Measurements from ENCODE around the gene SYT9.

The SYT9 gene

DNA sequence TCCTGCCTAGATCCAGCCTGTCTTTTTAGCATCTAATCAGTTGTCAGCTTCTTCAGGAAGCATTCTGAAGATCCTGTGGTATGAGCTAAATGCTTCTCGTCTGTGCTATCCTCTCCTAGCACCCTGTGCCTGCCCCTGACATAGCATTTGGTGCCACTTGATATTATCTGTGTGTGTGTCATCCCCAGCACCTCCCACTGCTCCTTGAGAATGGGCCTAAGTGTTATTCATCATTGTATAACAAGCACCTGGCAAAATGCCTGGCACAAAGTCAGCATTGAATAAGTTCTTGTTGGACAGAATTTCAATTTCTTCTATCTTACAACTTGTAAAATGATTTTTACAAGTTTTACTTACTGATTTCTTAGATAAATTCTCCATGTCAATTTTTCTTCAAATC lies 205.5 kb downstream of the SYT9 start:
- Histone ChIP-seq H3K9me3 (ENCODE audit: control insufficient read depth, insufficient read depth, low read depth, low read length) (no peaks in the 10 kb centered on the region), H3K36me3 (ENCODE audit: control insufficient read depth in 2 of 2, insufficient read depth in 1 of 2, low read length in 2 of 2) (peaks cover 0 to 18% of the 10 kb centered on the region in 2 experiments; a peak in 1 of 3 replicates), H3K4me3 (ENCODE audit: low read depth, low read length) (no peak overlapping the region), H3K4me1 (ENCODE audit: control insufficient read depth, insufficient read depth, low read length) (no peaks in the 10 kb centered on the region), H3K27ac (ENCODE audit: extremely low read depth, low read depth, low read length) (no peak overlapping the region)
- CTCF ChIA-PET = interaction anchor here (1.0 kb wide), 1 partner anchor 359 kb away, joined by 3 read pairs; no protein-coding TSS in a partner anchor
- POLR2A ChIA-PET = no interaction called here
- TF ChIP-seq ZNF426 (tag by site-specific recombination; IDR thresholded peaks at IDR 0.05) = no peak

DNA sequence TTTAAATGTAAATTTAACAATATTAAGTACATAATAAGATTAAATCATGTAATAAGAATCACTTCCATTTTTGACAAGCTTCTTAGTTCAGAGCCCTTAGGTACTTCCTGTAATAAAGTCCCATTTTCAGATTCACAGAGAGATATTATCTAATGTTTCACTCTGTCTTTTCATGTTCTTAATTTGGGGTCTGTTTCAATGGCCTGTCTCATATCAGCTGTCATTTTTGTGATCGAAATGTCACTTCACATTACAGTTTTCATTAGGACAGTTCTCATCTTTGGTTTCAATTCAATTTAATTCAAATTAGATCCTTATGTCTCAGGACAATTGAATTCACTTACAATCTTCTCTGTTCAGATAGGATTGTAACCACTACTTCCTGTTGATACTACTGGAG lies 211.0 kb downstream of the SYT9 start:
- Histone ChIP-seq H3K9me3 (ENCODE audit: control insufficient read depth, insufficient read depth, low read depth, low read length) (no peaks in the 10 kb centered on the region), H3K27ac (ENCODE audit: extremely low read depth, low read depth, low read length) (no peak overlapping the region), H3K4me1 (ENCODE audit: control insufficient read depth, insufficient read depth, low read length) (no peaks in the 10 kb centered on the region), H3K4me3 (ENCODE audit: low read depth, low read length) (no peak overlapping the region), H3K36me3 (ENCODE audit: control insufficient read depth in 2 of 2, insufficient read depth in 1 of 2, low read length in 2 of 2) (peaks cover 0 to 21% of the 10 kb centered on the region in 2 experiments; a peak in 1 of 3 replicates)
- CTCF ChIA-PET = interaction anchor here (0.7 kb wide), 1 partner anchor 850 kb away, joined by 4 read pairs; the partner anchor contains the start of gene TAF10
- POLR2A ChIA-PET = no interaction called here
- TF ChIP-seq ZNF423 (tag by site-specific recombination; IDR thresholded peaks at IDR 0.05) (no peak), EGR2 (tag by site-specific recombination; IDR thresholded peaks at IDR 0.05; ENCODE audit: low read depth) (no peak), ZNF426 (tag by site-specific recombination; IDR thresholded peaks at IDR 0.05) (no peak), HOXA7 (CRISPR knock-in tag; IDR thresholded peaks at IDR 0.05; ENCODE audit: borderline replicate concordance) (no peak), ZBTB7A (tag by site-specific recombination; IDR thresholded peaks at IDR 0.05; ENCODE audit: low read depth) (no peak), ZNF626 (tag by site-specific recombination; IDR thresholded peaks at IDR 0.05) (no peak), ZNF391 (tag by site-specific recombination; IDR thresholded peaks at IDR 0.05; ENCODE audit: borderline replicate concordance, low read depth) (no peak), ZNF10 (tag by site-specific recombination; IDR thresholded peaks at IDR 0.05) (no peak), BCL11A (tag by site-specific recombination; IDR thresholded peaks at IDR 0.05; ENCODE audit: low read depth) (no peak), GFI1B (tag by site-specific recombination; IDR thresholded peaks at IDR 0.05) (no peak), KLF9 (tag by site-specific recombination; IDR thresholded peaks at IDR 0.05; ENCODE audit: low read depth) (no peak), ZNF214 (tag by site-specific recombination; IDR thresholded peaks at IDR 0.05; ENCODE audit: borderline replicate concordance) (no peak), BCL11B (tag by site-specific recombination; IDR thresholded peaks at IDR 0.05; ENCODE audit: low read depth) (no peak), ZNF785 (tag by site-specific recombination; IDR thresholded peaks at IDR 0.05) (no peak), ZNF677 (tag by site-specific recombination; IDR thresholded peaks at IDR 0.05) (no peak), KLF16 (tag by site-specific recombination; IDR thresholded peaks at IDR 0.05) (no peak), ZNF433 (tag by site-specific recombination; IDR thresholded peaks at IDR 0.05; ENCODE audit: low read depth) (no peak), HOXC10 (CRISPR knock-in tag; IDR thresholded peaks at IDR 0.05) (no peak)
- TF ChIP-seq, protein P1, sequence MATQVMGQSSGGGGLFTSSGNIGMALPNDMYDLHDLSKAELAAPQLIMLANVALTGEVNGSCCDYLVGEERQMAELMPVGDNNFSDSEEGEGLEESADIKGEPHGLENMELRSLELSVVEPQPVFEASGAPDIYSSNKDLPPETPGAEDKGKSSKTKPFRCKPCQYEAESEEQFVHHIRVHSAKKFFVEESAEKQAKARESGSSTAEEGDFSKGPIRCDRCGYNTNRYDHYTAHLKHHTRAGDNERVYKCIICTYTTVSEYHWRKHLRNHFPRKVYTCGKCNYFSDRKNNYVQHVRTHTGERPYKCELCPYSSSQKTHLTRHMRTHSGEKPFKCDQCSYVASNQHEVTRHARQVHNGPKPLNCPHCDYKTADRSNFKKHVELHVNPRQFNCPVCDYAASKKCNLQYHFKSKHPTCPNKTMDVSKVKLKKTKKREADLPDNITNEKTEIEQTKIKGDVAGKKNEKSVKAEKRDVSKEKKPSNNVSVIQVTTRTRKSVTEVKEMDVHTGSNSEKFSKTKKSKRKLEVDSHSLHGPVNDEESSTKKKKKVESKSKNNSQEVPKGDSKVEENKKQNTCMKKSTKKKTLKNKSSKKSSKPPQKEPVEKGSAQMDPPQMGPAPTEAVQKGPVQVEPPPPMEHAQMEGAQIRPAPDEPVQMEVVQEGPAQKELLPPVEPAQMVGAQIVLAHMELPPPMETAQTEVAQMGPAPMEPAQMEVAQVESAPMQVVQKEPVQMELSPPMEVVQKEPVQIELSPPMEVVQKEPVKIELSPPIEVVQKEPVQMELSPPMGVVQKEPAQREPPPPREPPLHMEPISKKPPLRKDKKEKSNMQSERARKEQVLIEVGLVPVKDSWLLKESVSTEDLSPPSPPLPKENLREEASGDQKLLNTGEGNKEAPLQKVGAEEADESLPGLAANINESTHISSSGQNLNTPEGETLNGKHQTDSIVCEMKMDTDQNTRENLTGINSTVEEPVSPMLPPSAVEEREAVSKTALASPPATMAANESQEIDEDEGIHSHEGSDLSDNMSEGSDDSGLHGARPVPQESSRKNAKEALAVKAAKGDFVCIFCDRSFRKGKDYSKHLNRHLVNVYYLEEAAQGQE (tag by site-specific recombination; IDR thresholded peaks at IDR 0.05) = no peak

DNA sequence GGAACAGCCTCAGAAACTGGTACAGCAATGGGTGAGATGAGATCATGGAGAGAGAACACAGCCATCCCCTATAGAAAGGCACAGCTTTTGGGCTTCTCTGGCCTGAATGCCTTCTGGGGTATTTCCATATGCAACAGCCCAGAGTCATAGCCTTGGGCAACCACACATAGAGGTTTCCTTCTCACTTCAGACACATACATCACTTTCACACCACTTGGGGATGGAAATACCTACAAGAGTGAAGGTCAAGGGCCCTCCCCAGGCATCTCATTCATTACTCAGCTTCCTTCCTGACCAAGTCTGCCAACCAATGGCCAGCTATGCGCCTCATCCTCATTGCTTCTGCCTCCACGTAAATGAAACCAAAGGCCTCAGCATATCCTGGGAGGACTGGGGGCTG lies 215.9 kb downstream of the SYT9 start:
- TF ChIP-seq, protein P2, sequence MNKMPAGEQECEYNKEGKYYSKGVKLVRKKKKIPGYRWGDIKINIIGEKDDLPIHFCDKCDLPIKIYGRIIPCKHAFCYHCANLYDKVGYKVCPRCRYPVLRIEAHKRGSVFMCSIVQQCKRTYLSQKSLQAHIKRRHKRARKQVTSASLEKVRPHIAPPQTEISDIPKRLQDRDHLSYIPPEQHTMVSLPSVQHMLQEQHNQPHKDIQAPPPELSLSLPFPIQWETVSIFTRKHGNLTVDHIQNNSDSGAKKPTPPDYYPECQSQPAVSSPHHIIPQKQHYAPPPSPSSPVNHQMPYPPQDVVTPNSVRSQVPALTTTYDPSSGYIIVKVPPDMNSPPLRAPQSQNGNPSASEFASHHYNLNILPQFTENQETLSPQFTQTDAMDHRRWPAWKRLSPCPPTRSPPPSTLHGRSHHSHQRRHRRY (tag by site-specific recombination; IDR thresholded peaks at IDR 0.05) = no peak
- TF ChIP-seq ZFP41 (tag by site-specific recombination; IDR thresholded peaks at IDR 0.05; ENCODE audit: borderline replicate concordance) (no peak), ZNF843 (tag by site-specific recombination; IDR thresholded peaks at IDR 0.05) (no peak)
- no peaks in the 10 kb centered on the region for H3K4me1 ChIP-seq (ENCODE audit: control insufficient read depth, insufficient read depth, low read length)
- H3K9me3 ChIP-seq (ENCODE audit: control insufficient read depth, insufficient read depth, low read depth, low read length) = no peaks in the 10 kb centered on the region
- no peak overlapping the region for H3K27ac ChIP-seq (ENCODE audit: extremely low read depth, low read depth, low read length)
- H3K36me3 ChIP-seq (ENCODE audit: control insufficient read depth in 2 of 2, insufficient read depth in 1 of 2, low read length in 2 of 2) = peaks cover 0 to 35% of the 10 kb centered on the region in 2 experiments; a peak in 1 of 3 replicates
- POLR2A ChIA-PET = no interaction called here
- no peak overlapping the region for H3K4me3 ChIP-seq (ENCODE audit: low read depth, low read length)
- CTCF ChIA-PET = interaction anchor here (0.6 to 0.8 kb wide), 2 partner anchors 219 to 322 kb away, joined by 3 read pairs; no protein-coding TSS in a partner anchor
